Left cardiac atrium (tissue), 4 donors: ENCODE data around the gene ACTA1. TPM values are rescaled to one million over a fixed set of nuclear protein-coding genes. Genes with fewer than 3 reads are reported as not detected.
"Not testable (repeated sequence)": the region's sequence is repeated elsewhere in the genome, so short reads cannot be mapped to it uniquely, and the experiment has no call there.

Experiments
- ATAC-seq, 2 donors: fragments of 200-7000 bp; cut with Tn5 transposase; one replicate each; pipeline ENCODE4 v1.9.1; 2020; ENCODE audit warnings: mild to moderate bottlenecking in 2 of 2, moderate library complexity in 2 of 2
- DNase-seq: peaks from one replicate; pipeline ENCODE4 v3.0.0-alpha.2; 2020
- intact Hi-C, 2 donors: fragments of 100-400 bp; cut with DNase I; formaldehyde crosslinking; loops; one replicate each; pipeline versions ENCODE4 v1.14.1 to v1.15.1; 2022 to 2023
- total RNA-seq, 2 donors: library from RNA; stranded (reverse); fragmentation: NEBNext Ultra II Directional; extraction: Animal tissue kit (Norgen Biotek cat#: 25700); gene quantifications; one replicate each; pipeline ENCODE4 v1.2.1, GENCODE V29; 2021
- donor health status: DM: no; HTN: yes; CAD: no.
- donor health status: DM: no; HTN: yes; CAD: no; lungs with severe emphysema.
- donor health status: DM: yes; HTN: yes; CAD: no.
- donor health status: Dilated cardiomyopathy.

ACTA1 gene
- total RNA-seq, 2 donors from 2014 or later: 508 to 1,063 TPM

DNA sequence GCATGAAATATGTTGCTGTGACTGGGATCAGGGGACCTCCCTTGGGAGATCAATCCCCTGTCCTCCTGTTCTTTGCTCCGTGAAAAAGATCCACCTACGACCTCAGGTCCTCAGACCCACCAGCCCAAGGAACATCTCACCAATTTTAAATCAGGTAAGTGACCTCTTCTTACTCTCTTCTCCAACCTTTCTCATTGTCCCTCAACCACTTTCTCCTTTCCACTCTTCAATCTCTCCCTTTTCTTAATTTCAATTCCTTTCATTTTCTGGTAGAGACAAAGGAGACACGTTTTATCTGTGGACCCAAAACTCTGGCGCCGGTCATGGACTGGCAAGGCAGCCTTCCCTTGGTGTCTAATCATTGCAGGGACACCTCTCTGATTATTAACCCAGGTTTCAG lies 21.1 kb downstream of the ACTA1 start:
- intact Hi-C loops, DNase-seq, ATAC-seq: not testable (repeated sequence)

DNA sequence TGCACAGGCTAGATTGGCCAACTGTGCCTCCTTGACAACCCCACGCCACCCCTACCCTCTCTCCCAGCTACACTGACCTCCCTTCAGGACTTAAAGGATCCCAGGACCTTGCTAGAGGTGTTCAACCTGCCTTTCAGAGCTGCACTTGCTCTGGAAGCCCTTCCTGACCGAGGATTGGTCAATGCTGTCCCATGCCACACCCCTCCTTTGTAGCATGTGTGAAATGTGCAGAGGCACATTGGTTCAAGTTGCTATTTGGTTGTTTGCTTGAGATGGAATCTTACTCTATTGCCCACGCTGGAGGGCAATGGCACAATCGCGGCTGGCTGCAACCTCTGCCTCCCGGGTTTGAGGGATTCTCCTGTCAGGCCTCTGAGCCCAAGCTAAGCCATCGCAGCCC lies 21.8 kb downstream of the ACTA1 start:
- intact Hi-C loops: no loop called here
- no peak for ATAC-seq
- no peak for DNase-seq

GRCh38 chr1:229411434-229412055 lies 22.3 kb downstream of the ACTA1 start:
- ATAC-seq (no peak), DNase-seq (no peak)
- intact Hi-C loops: no loop called here

DNA sequence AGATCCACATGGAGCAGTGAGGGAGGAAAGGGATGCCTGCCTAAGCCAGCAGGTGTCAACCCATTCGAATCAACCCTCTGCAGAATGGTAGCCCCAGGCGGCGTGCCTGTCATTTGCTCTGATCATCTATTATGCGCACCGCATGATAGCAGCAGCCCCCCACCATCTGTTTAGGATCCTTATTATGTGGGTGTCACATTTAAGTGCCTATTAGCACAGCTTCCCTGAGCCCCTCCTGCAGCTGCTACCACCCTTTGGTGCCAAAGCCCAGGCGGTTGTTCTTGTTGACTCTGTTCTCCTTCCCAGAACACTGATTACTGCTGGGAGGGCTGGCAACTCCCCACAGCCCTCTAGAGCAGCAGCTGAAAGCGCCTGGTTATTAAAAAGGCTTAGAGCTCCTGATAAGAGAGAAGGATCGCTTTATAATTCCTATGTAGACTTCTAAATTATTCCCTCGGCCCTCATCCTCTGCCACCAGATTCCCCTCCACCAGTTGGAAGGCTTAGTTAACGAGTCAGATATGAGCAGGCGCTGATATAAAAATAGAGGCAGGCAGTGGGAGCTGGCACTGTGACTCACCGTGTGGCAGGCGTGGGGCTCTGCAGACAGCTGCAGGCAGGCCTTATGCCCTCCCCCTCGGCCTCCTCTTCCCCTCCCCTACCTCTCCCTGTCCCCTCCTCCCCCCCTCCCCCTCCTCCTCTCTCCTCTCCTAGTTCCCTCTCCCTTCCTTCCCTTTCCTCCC lies 23.0 kb downstream of the ACTA1 start:
- ATAC-seq: peak; percentile 70 to 87
- intact Hi-C loops: no loop called here
- peak; percentile 75 for DNase-seq

- intact Hi-C loops: no loop called here
- no peak for DNase-seq
- no peak for ATAC-seq
Measured at GRCh38 chr1:229410370-229410691, 23.6 kb downstream of the ACTA1 start.

GRCh38 chr1:229409616-229410369 lies 24.1 kb downstream of the ACTA1 start:
- intact Hi-C loops: loop anchor here in 1 of 2 donors (5.0 kb wide), 1 partner anchor 53 kb away; no protein-coding TSS in a partner anchor
- ATAC-seq (peak; percentile 10 to 29), DNase-seq (no peak)

GRCh38 chr1:229408458-229409037 lies 25.3 kb downstream of the ACTA1 start:
- intact Hi-C loops: loop anchor here in 1 of 2 donors (5.0 kb wide), 1 partner anchor 54 kb away; no protein-coding TSS in a partner anchor
- DNase-seq (peak; percentile 61), ATAC-seq (peak; percentile 77 to 79)

- ATAC-seq: no peak
- no peak for DNase-seq
- intact Hi-C loops: loop anchor here in 1 of 2 donors (5.0 kb wide), 1 partner anchor 55 kb away; no protein-coding TSS in a partner anchor
Measured at GRCh38 chr1:229407206-229408026, 26.5 kb downstream of the ACTA1 start.

DNA sequence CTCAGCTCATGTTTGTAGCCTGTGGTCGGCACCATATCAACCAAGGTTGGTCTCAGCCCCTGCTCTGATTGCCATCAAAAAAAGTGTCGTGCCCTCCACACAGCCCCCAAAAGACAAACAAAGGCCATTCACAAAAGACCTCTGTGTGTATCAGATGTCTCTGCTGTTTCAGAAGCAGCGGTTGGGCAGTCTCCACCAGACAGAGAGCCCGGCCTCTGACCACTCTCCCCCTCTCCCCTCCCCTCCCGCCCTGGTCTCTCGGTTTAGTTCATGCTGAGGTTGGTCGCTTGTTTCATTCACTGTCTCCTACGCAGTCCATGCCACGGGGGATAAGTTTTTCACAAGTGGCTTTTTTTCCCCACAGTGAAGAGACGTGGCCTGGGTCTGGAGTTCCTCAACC lies 27.1 kb downstream of the ACTA1 start:
- intact Hi-C loops: loop anchor here in 1 of 2 donors (5.0 kb wide), 1 partner anchor 56 kb away; no protein-coding TSS in a partner anchor
- DNase-seq (no peak), ATAC-seq (no peak)

DNA sequence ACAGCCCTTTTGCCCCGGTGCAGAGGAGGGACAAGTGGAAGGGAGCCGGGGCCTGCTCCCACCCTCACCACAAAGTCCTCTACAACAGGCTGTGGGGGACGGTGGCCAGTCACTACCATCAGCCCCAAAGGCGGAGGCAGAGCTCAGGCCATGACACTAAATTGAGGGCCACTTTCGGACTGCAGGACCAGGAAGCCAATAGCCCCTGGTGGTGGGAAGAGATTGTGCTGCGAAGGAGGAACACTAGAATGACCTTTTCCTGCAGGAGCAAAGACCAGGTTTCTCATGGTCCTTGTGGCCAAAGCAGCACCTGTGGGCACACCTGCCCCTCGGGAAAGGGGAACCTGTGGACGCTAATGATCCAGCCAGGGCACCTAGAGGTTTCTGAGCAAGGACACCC lies 30.3 kb downstream of the ACTA1 start:
- ATAC-seq (no peak), DNase-seq (no peak)
- intact Hi-C loops: no loop called here

GRCh38 chr1:229402993-229403392 lies 30.9 kb downstream of the ACTA1 start:
- intact Hi-C loops: no loop called here
- ATAC-seq (no peak), DNase-seq (no peak)

- intact Hi-C loops, ATAC-seq, DNase-seq: not testable (repeated sequence)
Measured at GRCh38 chr1:229402329-229402728, 31.6 kb downstream of the ACTA1 start.

DNA sequence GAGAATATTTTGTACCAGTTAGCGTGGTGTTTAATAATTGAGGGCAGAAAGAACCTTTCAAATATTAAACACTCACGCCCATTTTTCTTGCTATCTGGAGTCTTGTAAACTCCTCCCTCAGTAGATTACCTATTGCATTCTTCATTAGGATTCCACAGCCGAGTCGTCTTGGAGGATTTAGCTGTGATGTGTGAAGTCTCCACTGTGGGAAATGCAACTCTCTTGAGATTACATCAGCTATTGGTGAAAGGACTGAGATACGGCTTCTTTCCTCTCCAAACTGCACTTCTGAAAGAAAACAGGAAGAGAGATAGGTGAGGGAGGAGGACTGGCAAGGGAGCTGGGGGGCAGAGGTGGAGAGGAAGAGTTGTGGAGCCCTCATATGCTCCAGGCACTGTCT lies 36.1 kb downstream of the ACTA1 start:
- DNase-seq (no peak), ATAC-seq (no peak)
- intact Hi-C loops: no loop called here

GRCh38 chr1:229396585-229397206 lies 37.2 kb downstream of the ACTA1 start:
- no peak for DNase-seq
- intact Hi-C loops: no loop called here
- no peak for ATAC-seq

DNA sequence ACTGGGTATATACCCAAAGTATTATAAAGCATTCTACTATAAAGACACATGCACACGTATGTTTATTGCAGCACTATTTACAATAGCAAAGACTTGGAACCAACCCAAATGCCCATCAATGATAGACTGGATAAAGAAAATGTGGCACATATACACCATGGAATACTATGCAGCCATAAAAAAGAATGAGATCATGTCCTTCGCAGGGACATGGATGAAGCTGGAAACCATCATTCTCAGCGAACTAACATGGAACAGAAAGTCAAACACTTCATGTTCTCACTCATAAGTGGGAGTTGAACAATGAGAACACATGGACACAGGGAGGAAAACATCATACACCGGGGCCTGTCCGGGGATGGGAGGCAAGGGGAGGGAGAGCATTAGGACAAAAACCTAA lies 39.4 kb downstream of the ACTA1 start:
- ATAC-seq, intact Hi-C loops, DNase-seq: not testable (repeated sequence)

- intact Hi-C loops: no loop called here
- ATAC-seq: no peak
- DNase-seq: no peak
Measured at GRCh38 chr1:229392936-229393335, 41.0 kb downstream of the ACTA1 start.

- ATAC-seq (no peak), DNase-seq (no peak)
- intact Hi-C loops: no loop called here
Measured at GRCh38 chr1:229390130-229390529, 43.8 kb downstream of the ACTA1 start.

DNA sequence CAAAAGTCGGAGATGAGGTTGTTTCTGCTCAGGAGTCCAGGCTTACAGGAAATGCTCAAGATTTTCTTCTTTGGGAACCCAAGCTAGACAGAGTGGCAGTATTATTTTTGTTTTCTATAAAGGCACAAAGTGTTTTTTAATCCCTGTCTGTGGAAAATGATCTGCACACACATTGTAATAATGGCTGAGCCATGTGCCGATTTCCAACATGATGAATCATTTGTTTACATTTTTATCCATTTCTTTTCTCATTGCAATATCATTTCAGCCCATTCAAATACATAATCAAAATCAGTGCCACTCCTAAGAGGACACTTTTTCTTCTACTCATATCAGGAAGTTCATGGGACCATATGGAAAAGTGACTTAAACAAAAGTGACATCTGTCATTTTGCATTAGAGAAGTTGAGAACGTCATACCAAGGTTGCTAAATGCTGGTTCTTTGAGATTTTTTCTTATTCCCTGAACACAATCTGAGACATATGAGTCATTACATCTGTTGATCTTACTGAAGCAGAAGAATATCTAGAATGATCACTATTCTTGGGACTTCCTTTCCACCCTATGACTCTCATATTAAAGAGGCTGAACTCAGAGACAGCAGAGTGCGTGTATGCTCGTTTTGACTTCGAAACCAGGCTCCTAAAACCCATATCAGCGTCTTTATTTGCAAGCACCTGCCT lies 44.9 kb downstream of the ACTA1 start:
- no peak for DNase-seq
- intact Hi-C loops: no loop called here
- no peak for ATAC-seq
